AG04450 (cell line): ENCODE measurements around the gene DMRT2. TPM values are rescaled to one million over a fixed set of nuclear protein-coding genes. Genes with fewer than 3 reads are reported as not detected.

ENCODE experiments used
- CTCF ChIA-PET: fragments of 300-600, 350-600 bp; formaldehyde crosslinking; extraction: SDS; loops from one replicate; lab custom pipeline; 2022; ENCODE audit warnings: antibody characterized with exemption, inconsistent platforms; lab: Charles Lee
- POLR2A ChIA-PET: fragments of 350-600 bp; formaldehyde crosslinking; extraction: SDS; loops from one replicate; lab custom pipeline; 2021; ENCODE audit warnings: antibody characterized with exemption, inconsistent platforms; lab: Yijun Ruan, JAX
- DNase-seq: peaks from one replicate; pipeline ENCODE4 v3.0.0-alpha.2; 2011; ENCODE audit warnings: low read depth, low spot score
- H3K27ac ChIP-seq: one replicate; pipeline ENCODE4 v1.5.1; 2012; ENCODE audit warnings: low read depth, low read length, control low read depth
- H3K27me3 ChIP-seq: one replicate; pipeline ENCODE4 v1.6.0; 2012; ENCODE audit warnings: low read length; ENCODE audit not compliant: control insufficient read depth, insufficient read depth
- H3K4me3 ChIP-seq: 2 replicates; pipeline ENCODE4 v1.5.1; 2011; ENCODE audit warnings: mild to moderate bottlenecking, low read depth, low read length, control low read depth
- H3K9me3 ChIP-seq: 2 replicates; pipeline ENCODE4 v1.5.1; 2012; ENCODE audit warnings: low read length; ENCODE audit not compliant: control insufficient read depth, insufficient read depth
- CTCF ChIP-seq: IDR thresholded peaks from 2 replicates; pipeline ENCODE4 v1.5.1; 2011; ENCODE audit warnings: low read depth, low read length, control low read depth, inconsistent platforms
- polyA plus RNA-seq: library from polyadenylated mRNA; depleted of rRNA; stranded (reverse); fragments of >200 nt; gene quantifications from 2 replicates; pipeline ENCODE4 v1.2.3, GENCODE V29; 2011

The DMRT2 gene
- polyA plus RNA-seq, 1 experiment: not detected

GRCh38 chr9:1070692-1071091 is 20.5 kb downstream of the DMRT2 start:
- no peak for TF ChIP-seq CTCF
- Histone ChIP-seq H3K27ac (no peak overlapping the region), H3K9me3 (no peaks in the 10 kb centered on the region), H3K4me3 (no peak overlapping the region), H3K27me3 (no peaks in the 10 kb centered on the region)
- CTCF ChIA-PET: no interaction called here
- no peak for DNase-seq
- POLR2A ChIA-PET: no interaction called here

GRCh38 chr9:1071730-1072129 is 21.6 kb downstream of the DMRT2 start:
- no peak overlapping the region for H3K27ac ChIP-seq
- DNase-seq: no peak
- CTCF ChIA-PET: interaction anchor here (0.7 kb wide), 1 partner anchor 12 kb away, joined by 5 read pairs; no protein-coding TSS in a partner anchor
- TF ChIP-seq CTCF: no peak
- no peak overlapping the region for H3K4me3 ChIP-seq
- H3K27me3 ChIP-seq: no peaks in the 10 kb centered on the region
- no peaks in the 10 kb centered on the region for H3K9me3 ChIP-seq
- POLR2A ChIA-PET: no interaction called here

DNA sequence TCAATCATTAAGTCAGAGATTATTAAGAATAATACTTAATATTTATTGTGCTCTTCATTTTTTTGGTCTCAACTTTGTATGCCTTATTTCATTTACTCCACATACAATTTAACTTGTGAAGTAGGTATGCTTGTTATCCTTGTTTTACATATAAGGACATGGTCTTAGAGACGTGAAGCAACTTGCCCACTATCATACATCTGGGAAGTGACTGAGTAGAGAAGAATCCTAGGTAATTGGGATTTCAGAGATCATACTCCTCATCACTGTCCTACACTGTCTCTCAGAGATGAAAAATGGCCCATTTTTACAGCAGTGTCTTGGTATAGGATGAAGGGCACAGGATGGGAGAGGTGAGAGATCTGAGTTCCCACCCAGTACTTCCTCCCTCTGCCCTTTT is 23.3 kb downstream of the DMRT2 start:
- no peak for TF ChIP-seq CTCF
- Histone ChIP-seq H3K9me3 (no peaks in the 10 kb centered on the region), H3K4me3 (no peak overlapping the region), H3K27me3 (no peaks in the 10 kb centered on the region), H3K27ac (no peak overlapping the region)
- no peak for DNase-seq
- ChIA-PET CTCF (no interaction called here), POLR2A (no interaction called here)

DNA sequence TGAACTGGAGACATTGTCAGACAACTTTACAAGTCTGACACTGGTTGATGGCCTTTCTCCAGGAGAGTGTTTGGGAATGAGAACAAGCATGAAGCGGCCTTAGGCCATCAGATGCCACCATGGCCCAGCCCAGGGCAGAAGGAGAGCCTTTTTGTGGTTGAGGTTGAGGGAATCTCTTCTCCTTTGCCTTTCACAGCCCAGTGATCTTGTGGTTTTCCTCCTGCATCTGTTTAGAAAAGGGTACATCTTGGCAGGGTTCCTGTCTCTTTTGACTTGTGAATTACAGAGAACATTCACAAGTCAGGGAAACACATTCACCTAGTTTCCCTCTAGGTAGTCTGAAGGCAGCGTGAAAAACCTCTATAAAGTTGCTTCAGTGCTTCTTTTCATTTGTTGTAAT is 27.5 kb downstream of the DMRT2 start:
- Histone ChIP-seq H3K27me3 (no peaks in the 10 kb centered on the region), H3K9me3 (no peaks in the 10 kb centered on the region), H3K27ac (no peak overlapping the region), H3K4me3 (no peak overlapping the region)
- DNase-seq: no peak
- TF ChIP-seq CTCF: no peak
- CTCF ChIA-PET: no interaction called here
- POLR2A ChIA-PET: no interaction called here

- Histone ChIP-seq H3K27me3 (no peaks in the 10 kb centered on the region), H3K4me3 (no peak overlapping the region), H3K27ac (no peak overlapping the region), H3K9me3 (no peaks in the 10 kb centered on the region)
- ChIA-PET CTCF (interaction anchor here (0.5 kb wide), 1 partner anchor 11 kb away, joined by 5 read pairs; no protein-coding TSS in a partner anchor), POLR2A (no interaction called here)
- no peak for TF ChIP-seq CTCF
- DNase-seq: no peak
These were observed 33.3 kb downstream of the DMRT2 start for GRCh38 chr9:1083325-1083913.
